ENCODE results near the gene NR4A1. TPM values are rescaled to one million over a fixed set of nuclear protein-coding genes. Genes with fewer than 3 reads are reported as not detected.

The NR4A1 gene
- total and polyA plus RNA-seq, 4 donors: 21.2 to 96.6 (median 40.0) TPM

- DNase-seq (ENCODE audit: low read depth in 4 of 6, low spot score in 6 of 6): no peak
- H3K4me1 ChIP-seq (ENCODE audit: control insufficient read depth, insufficient read depth, low read length): peaks cover 27% of the 10 kb centered on the region
- no peaks in the 10 kb centered on the region for H3K27me3 ChIP-seq (ENCODE audit: control insufficient read depth, insufficient read depth, low read length)
- peaks cover 67% of the 10 kb centered on the region for H3K36me3 ChIP-seq (ENCODE audit: control insufficient read depth, insufficient read depth, low read length)
- H3K9me3 ChIP-seq (ENCODE audit: control insufficient read depth, insufficient read depth, low read length): no peaks in the 10 kb centered on the region
- H3K4me3 ChIP-seq (ENCODE audit: low read depth, low read length): no peak overlapping the region
- no peak overlapping the region for H3K27ac ChIP-seq (ENCODE audit: low read depth, low read length)
- 100% methylated on average over 2 of the region's 3 CpGs for WGBS (ENCODE audit: insufficient coverage)
Measured at GRCh38 chr12:52074971-52075724, 23.9 kb downstream of the NR4A1 start.

GRCh38 chr12:52076811-52077210 lies 25.6 kb downstream of the NR4A1 start:
- Histone ChIP-seq H3K4me3 (ENCODE audit: low read depth, low read length) (no peak overlapping the region), H3K9me3 (ENCODE audit: control insufficient read depth, insufficient read depth, low read length) (no peaks in the 10 kb centered on the region), H3K4me1 (ENCODE audit: control insufficient read depth, insufficient read depth, low read length) (peaks cover 30% of the 10 kb centered on the region), H3K27ac (ENCODE audit: low read depth, low read length) (no peak overlapping the region), H3K27me3 (ENCODE audit: control insufficient read depth, insufficient read depth, low read length) (no peaks in the 10 kb centered on the region), H3K36me3 (ENCODE audit: control insufficient read depth, insufficient read depth, low read length) (peaks cover 79% of the 10 kb centered on the region)
- WGBS (ENCODE audit: insufficient coverage): 96% methylated on average over 16 of the region's 16 CpGs
- DNase-seq (ENCODE audit: low read depth in 4 of 6, low spot score in 6 of 6): no peak

GRCh38 chr12:52078276-52078675 lies 27.0 kb downstream of the NR4A1 start:
- 95% methylated on average over 3 of the region's 3 CpGs for WGBS (ENCODE audit: insufficient coverage)
- no peak overlapping the region for H3K27ac ChIP-seq (ENCODE audit: low read depth, low read length)

GRCh38 chr12:52079576-52080402 lies 28.5 kb downstream of the NR4A1 start, which contains the start of gene SMIM41:
Gene SMIM41 (plus strand): TSS chr12:52079704. CDS start chr12:52079780, 76 bp downstream.
- no peak for DNase-seq (ENCODE audit: low read depth in 4 of 6, low spot score in 6 of 6)
- no peaks in the 10 kb centered on the region for H3K9me3 ChIP-seq (ENCODE audit: control insufficient read depth, insufficient read depth, low read length)
- H3K4me1 ChIP-seq (ENCODE audit: control insufficient read depth, insufficient read depth, low read length): peaks cover 41% of the 10 kb centered on the region
- 40% methylated on average over 84 of the region's 87 CpGs for WGBS (ENCODE audit: insufficient coverage)
- no peak within 1 kb of the TSS for H3K27ac ChIP-seq (ENCODE audit: low read depth, low read length)
- no peaks in the 10 kb centered on the region for H3K27me3 ChIP-seq (ENCODE audit: control insufficient read depth, insufficient read depth, low read length)
- H3K4me3 ChIP-seq (ENCODE audit: low read depth, low read length): no peak within 1 kb of the TSS
- peaks cover 57% of the 10 kb centered on the region for H3K36me3 ChIP-seq (ENCODE audit: control insufficient read depth, insufficient read depth, low read length)

More at GRCh38 chr12:52078276-52078675, 27.0 kb downstream of the NR4A1 start:
- no peak overlapping the region for H3K4me3 ChIP-seq (ENCODE audit: low read depth, low read length)
- peaks cover 72% of the 10 kb centered on the region for H3K36me3 ChIP-seq (ENCODE audit: control insufficient read depth, insufficient read depth, low read length)
- H3K4me1 ChIP-seq (ENCODE audit: control insufficient read depth, insufficient read depth, low read length): peaks cover 44% of the 10 kb centered on the region
- no peaks in the 10 kb centered on the region for H3K27me3 ChIP-seq (ENCODE audit: control insufficient read depth, insufficient read depth, low read length)
- DNase-seq (ENCODE audit: low read depth in 4 of 6, low spot score in 6 of 6): no peak
- H3K9me3 ChIP-seq (ENCODE audit: control insufficient read depth, insufficient read depth, low read length): no peaks in the 10 kb centered on the region

GRCh38 chr12:52080403-52081251 lies 29.4 kb downstream of the NR4A1 start:
- Histone ChIP-seq H3K27me3 (ENCODE audit: control insufficient read depth, insufficient read depth, low read length) (no peaks in the 10 kb centered on the region), H3K9me3 (ENCODE audit: control insufficient read depth, insufficient read depth, low read length) (no peaks in the 10 kb centered on the region), H3K4me3 (ENCODE audit: low read depth, low read length) (no peak overlapping the region), H3K4me1 (ENCODE audit: control insufficient read depth, insufficient read depth, low read length) (peaks cover 41% of the 10 kb centered on the region), H3K36me3 (ENCODE audit: control insufficient read depth, insufficient read depth, low read length) (peaks cover 51% of the 10 kb centered on the region), H3K27ac (ENCODE audit: low read depth, low read length) (no peak overlapping the region)
- WGBS (ENCODE audit: insufficient coverage): 79% methylated on average over 8 of the region's 10 CpGs
- DNase-seq (ENCODE audit: low read depth in 4 of 6, low spot score in 6 of 6): no peak

- Histone ChIP-seq H3K4me1 (ENCODE audit: control insufficient read depth, insufficient read depth, low read length) (peaks cover 41% of the 10 kb centered on the region), H3K27me3 (ENCODE audit: control insufficient read depth, insufficient read depth, low read length) (no peaks in the 10 kb centered on the region), H3K9me3 (ENCODE audit: control insufficient read depth, insufficient read depth, low read length) (no peaks in the 10 kb centered on the region), H3K36me3 (ENCODE audit: control insufficient read depth, insufficient read depth, low read length) (peaks cover 44% of the 10 kb centered on the region), H3K4me3 (ENCODE audit: low read depth, low read length) (no peak overlapping the region), H3K27ac (ENCODE audit: low read depth, low read length) (no peak overlapping the region)
- WGBS (ENCODE audit: insufficient coverage): 56% methylated on average over 3 of the region's 9 CpGs
- DNase-seq (ENCODE audit: low read depth in 4 of 6, low spot score in 6 of 6): no peak
Measured at GRCh38 chr12:52081263-52081733, 30.1 kb downstream of the NR4A1 start.

GRCh38 chr12:52082026-52082668 lies 30.9 kb downstream of the NR4A1 start:
- Histone ChIP-seq H3K36me3 (ENCODE audit: control insufficient read depth, insufficient read depth, low read length) (peaks cover 36% of the 10 kb centered on the region), H3K4me1 (ENCODE audit: control insufficient read depth, insufficient read depth, low read length) (peaks cover 41% of the 10 kb centered on the region), H3K9me3 (ENCODE audit: control insufficient read depth, insufficient read depth, low read length) (no peaks in the 10 kb centered on the region), H3K27ac (ENCODE audit: low read depth, low read length) (no peak overlapping the region), H3K27me3 (ENCODE audit: control insufficient read depth, insufficient read depth, low read length) (no peaks in the 10 kb centered on the region), H3K4me3 (ENCODE audit: low read depth, low read length) (no peak overlapping the region)
- peak in 1 of 6 donors; percentile 8 for DNase-seq (ENCODE audit: low read depth in 4 of 6, low spot score in 6 of 6)
- 44% methylated on average over 8 of the region's 13 CpGs for WGBS (ENCODE audit: insufficient coverage)

GRCh38 chr12:52082669-52082987 lies 31.4 kb downstream of the NR4A1 start:
- Histone ChIP-seq H3K4me3 (ENCODE audit: low read depth, low read length) (no peak overlapping the region), H3K36me3 (ENCODE audit: control insufficient read depth, insufficient read depth, low read length) (peaks cover 34% of the 10 kb centered on the region), H3K27ac (ENCODE audit: low read depth, low read length) (no peak overlapping the region), H3K9me3 (ENCODE audit: control insufficient read depth, insufficient read depth, low read length) (no peaks in the 10 kb centered on the region), H3K4me1 (ENCODE audit: control insufficient read depth, insufficient read depth, low read length) (peaks cover 41% of the 10 kb centered on the region), H3K27me3 (ENCODE audit: control insufficient read depth, insufficient read depth, low read length) (no peaks in the 10 kb centered on the region)
- WGBS (ENCODE audit: insufficient coverage): 66% methylated on average over 2 of the region's 4 CpGs
- DNase-seq (ENCODE audit: low read depth in 4 of 6, low spot score in 6 of 6): peak in 1 of 6 donors; percentile 1

Data from spinal cord (tissue), 10 donors.